Endothelial cell of umbilical vein (primary cell): ENCODE measurements around the gene DGKG. TPM values are rescaled to one million over a fixed set of nuclear protein-coding genes. Genes with fewer than 3 reads are reported as not detected.

Experiments
- BruUV-seq: library from RNA; stranded (reverse); fragments of 400-500 nt; replicated peaks from 2 replicates; lab custom pipeline; 2021; lab: Mats Ljungman, UMichigan
- CTCF ChIA-PET: fragments of 300-600, 350-600 bp; sonication (Branson Sonifier 250); formaldehyde crosslinking; loops from one replicate; lab custom pipeline; 2021; ENCODE audit warnings: antibody characterized with exemption, inconsistent platforms; lab: Charles Lee
- POLR2A ChIA-PET: fragments of 300-600, 350-600 bp; sonication (Branson Sonifier 250); formaldehyde crosslinking; loops from one replicate; lab custom pipeline; 2021; ENCODE audit warnings: antibody characterized with exemption, inconsistent platforms; lab: Charles Lee
- DNase-seq: peaks from one replicate; pipeline ENCODE4 v3.0.0-alpha.2; 2011; ENCODE audit warnings: low read depth, low spot score
- FAIRE-seq: peaks from 2 replicates; lab custom pipeline; 2011; peaks lifted over from hg19 to GRCh38; lab: Jason Lieb, UNC
- H2AFZ ChIP-seq: 2 replicates; pipeline ENCODE4 v1.6.0; 2012; ENCODE audit warnings: low read depth, low read length, control low read depth, inconsistent platforms
- H3K27ac ChIP-seq: 2 replicates; pipeline ENCODE4 v1.5.1; 2011; ENCODE audit warnings: low read depth, mild to moderate bottlenecking, control low read depth, low read length, moderate library complexity; ENCODE audit not compliant: insufficient read depth
- H3K27me3 ChIP-seq, 2 experiments: 2 replicates each; pipeline versions ENCODE4 v1.6.0 to v1.6.1; 2011; ENCODE audit warnings: low read length in 2 of 2, mixed read lengths in 1 of 2; ENCODE audit not compliant: control insufficient read depth in 2 of 2, insufficient read depth in 2 of 2
- H3K36me3 ChIP-seq, 2 experiments: 2 replicates in 1 of 2; 3 replicates in 1 of 2; pipeline ENCODE4 v1.5.1; 2011; ENCODE audit warnings: low read length in 2 of 2, mild to moderate bottlenecking in 1 of 2, moderate library complexity in 1 of 2; ENCODE audit not compliant: control insufficient read depth in 2 of 2, insufficient read depth in 2 of 2; ENCODE audit errors: extremely low read depth in 1 of 2
- H3K4me1 ChIP-seq: 3 replicates; pipeline ENCODE4 v1.5.1; 2011; ENCODE audit warnings: mild to moderate bottlenecking, low read length; ENCODE audit not compliant: control insufficient read depth, insufficient read depth; ENCODE audit errors: extremely low read depth
- H3K4me2 ChIP-seq: 2 replicates; pipeline ENCODE4 v1.6.1; 2011; ENCODE audit warnings: low read length, control low read depth, mixed read lengths; ENCODE audit not compliant: insufficient read depth
- H3K4me3 ChIP-seq, 3 experiments: fragments of 200-600 bp in 1 of 3; sonication (generic), shearing (Covaris generic) in 1 of 3; replicated peaks in 1 of 3; 2 replicates each; pipeline ENCODE4 v1.5.1; 2011 to 2016; ENCODE audit warnings: control low read depth in 3 of 3, low read length in 3 of 3, mild to moderate bottlenecking in 2 of 3, inconsistent platforms in 1 of 3, low read depth in 1 of 3, moderate library complexity in 1 of 3; ENCODE audit not compliant: insufficient read depth in 1 of 3
- H3K79me2 ChIP-seq: 2 replicates; pipeline ENCODE4 v1.6.0; 2012; ENCODE audit warnings: low read length, inconsistent platforms; ENCODE audit not compliant: control insufficient read depth, insufficient read depth
- H3K9ac ChIP-seq: replicated peaks from 2 replicates; pipeline ENCODE3; 2011; ENCODE audit warnings: low read length, control low read depth; ENCODE audit not compliant: insufficient read depth; ENCODE audit errors: extremely low read depth
- H3K9me1 ChIP-seq: replicated peaks from 3 replicates; pipeline ENCODE4 v1.6.0; 2011; ENCODE audit warnings: mild to moderate bottlenecking, low read length; ENCODE audit not compliant: control insufficient read depth, insufficient read depth; ENCODE audit errors: extremely low read depth
- H3K9me3 ChIP-seq: replicated peaks from 2 replicates; pipeline ENCODE4 v1.5.1; 2012; ENCODE audit warnings: low read length, inconsistent platforms; ENCODE audit not compliant: control insufficient read depth, insufficient read depth
- H4K20me1 ChIP-seq: replicated peaks from 2 replicates; pipeline ENCODE3; 2011; ENCODE audit warnings: mild to moderate bottlenecking, low read length; ENCODE audit not compliant: control insufficient read depth, insufficient read depth; ENCODE audit errors: extremely low read depth
- EZH2 ChIP-seq: IDR thresholded peaks from 2 replicates; pipeline ENCODE4 v1.6.1; 2012; ENCODE audit warnings: borderline replicate concordance, low read depth, mild to moderate bottlenecking, moderate library complexity, low read length, inconsistent platforms; ENCODE audit not compliant: severe bottlenecking
- MAX ChIP-seq: IDR thresholded peaks from 2 replicates; pipeline ENCODE4 v1.6.1; 2011; ENCODE audit not compliant: insufficient read depth, insufficient read length
- MYC ChIP-seq: IDR thresholded peaks from one replicate; pipeline ENCODE4 v1.6.1; 2011; ENCODE audit warnings: mild to moderate bottlenecking, low read depth, low read length
- POLR2A ChIP-seq: IDR thresholded peaks from 2 replicates; pipeline ENCODE4 v1.6.1; 2012; ENCODE audit warnings: low read depth, mild to moderate bottlenecking, control low read depth, low read length
- POLR2AphosphoS5 ChIP-seq: IDR thresholded peaks from 2 replicates; pipeline ENCODE4 v1.6.1; 2012; ENCODE audit warnings: low read depth, mild to moderate bottlenecking, control low read depth, low read length, moderate library complexity; ENCODE audit not compliant: insufficient read depth
- dilution Hi-C: fragments of 300-500 bp; cut with MboI; formaldehyde crosslinking; loops from one replicate; pipeline ENCODE4 v1.15.0; 2019; ENCODE audit warnings: low sequenced_read_pairs; ENCODE audit not compliant: extremely low pct_ligation_motif_present
- intact Hi-C: fragments of 100-400 bp; cut with micrococcal nuclease; formaldehyde crosslinking; loops from one replicate; pipeline ENCODE4 v1.10.0; 2022
- polyA plus RNA-seq, 4 experiments: library from polyadenylated mRNA; depleted of rRNA in 3 of 4; stranded (reverse) in 3 of 4; unstranded in 1 of 4; fragments of >200 nt; gene quantifications; 2 replicates each; pipeline versions ENCODE4 v1.2.1 to v1.2.3, GENCODE V29; 2011 to 2012; ENCODE audit warnings: missing spikeins in 1 of 4
- total RNA-seq: library from RNA; stranded (reverse); gene quantifications from 2 replicates; pipeline ENCODE4 v1.2.3, GENCODE V29; 2021
- TF ChIP-seq, protein P1 (sequence below), 2 donors: IDR thresholded peaks; 1 replicate in 1 of 2; 2 replicates in 1 of 2; pipeline ENCODE4 v1.5.1; 2011; ENCODE audit warnings: low read length in 2 of 2, mild to moderate bottlenecking in 2 of 2, moderate library complexity in 2 of 2, control low read depth in 1 of 2, inconsistent platforms in 1 of 2, low read depth in 1 of 2; ENCODE audit not compliant: insufficient read depth in 1 of 2; ENCODE audit errors: extremely low read depth in 1 of 2

DGKG gene
- total and polyA plus RNA-seq, 2 donors (not counting 3 experiments of a cell fraction or from before 2014, with no cell fraction given): not detected

GRCh38 chr3:186107215-186108105 lies 254.6 kb downstream of the DGKG start:
- Histone ChIP-seq H3K27ac (peak overlapping the region; percentile 40), H3K4me3 (peak overlapping the region; percentile 58 to 95 (median 67)), H3K4me2 (peak overlapping the region; percentile 70), H3K9me1 (no peaks in the 10 kb centered on the region), H3K36me3 (no peaks in the 10 kb centered on the region), H3K9me3 (no peaks in the 10 kb centered on the region), H2AFZ (peak overlapping the region; percentile 80), H3K4me1 (peaks cover 18% of the 10 kb centered on the region), H3K79me2 (peaks cover 29% of the 10 kb centered on the region), H3K9ac (peak overlapping the region; percentile 78), H4K20me1 (no peaks in the 10 kb centered on the region), H3K27me3 (peaks cover 3 to 6% of the 10 kb centered on the region in 2 experiments)
- FAIRE-seq: peak; percentile 48
- ChIA-PET POLR2A (interaction anchor here (1.2 to 2.1 kb wide), 3 partner anchors 9 to 463 kb away, joined by 4 to 15 read pairs (median 9); partner anchors contain the start of genes DNAJB11 and TRA2B), CTCF (interaction anchor here (0.6 to 3.4 kb wide), 7 partner anchors 8 to 463 kb away, joined by 3 to 13 read pairs (median 3); partner anchors contain the start of gene DNAJB11)
- intact Hi-C loops (loop anchor here (2.0 to 10.0 kb wide), 9 partner anchors 63 to 1030 kb away; partner anchors contain the start of genes CRYGS, EIF4A2, RPL39L and SENP2), dilution Hi-C loops (no loop called here)
- DNase-seq: peak; percentile 74
- TF ChIP-seq EZH2: no peak
- TF ChIP-seq POLR2A: peak; percentile 51
- TF ChIP-seq, protein P1, sequence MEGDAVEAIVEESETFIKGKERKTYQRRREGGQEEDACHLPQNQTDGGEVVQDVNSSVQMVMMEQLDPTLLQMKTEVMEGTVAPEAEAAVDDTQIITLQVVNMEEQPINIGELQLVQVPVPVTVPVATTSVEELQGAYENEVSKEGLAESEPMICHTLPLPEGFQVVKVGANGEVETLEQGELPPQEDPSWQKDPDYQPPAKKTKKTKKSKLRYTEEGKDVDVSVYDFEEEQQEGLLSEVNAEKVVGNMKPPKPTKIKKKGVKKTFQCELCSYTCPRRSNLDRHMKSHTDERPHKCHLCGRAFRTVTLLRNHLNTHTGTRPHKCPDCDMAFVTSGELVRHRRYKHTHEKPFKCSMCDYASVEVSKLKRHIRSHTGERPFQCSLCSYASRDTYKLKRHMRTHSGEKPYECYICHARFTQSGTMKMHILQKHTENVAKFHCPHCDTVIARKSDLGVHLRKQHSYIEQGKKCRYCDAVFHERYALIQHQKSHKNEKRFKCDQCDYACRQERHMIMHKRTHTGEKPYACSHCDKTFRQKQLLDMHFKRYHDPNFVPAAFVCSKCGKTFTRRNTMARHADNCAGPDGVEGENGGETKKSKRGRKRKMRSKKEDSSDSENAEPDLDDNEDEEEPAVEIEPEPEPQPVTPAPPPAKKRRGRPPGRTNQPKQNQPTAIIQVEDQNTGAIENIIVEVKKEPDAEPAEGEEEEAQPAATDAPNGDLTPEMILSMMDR (IDR thresholded peaks at IDR 0.05; ENCODE audit: extremely low read depth in 1 of 2, insufficient read depth in 1 of 2, low read depth in 1 of 2, low read length in 2 of 2): no peak
- no peak for TF ChIP-seq MAX
- TF ChIP-seq MYC: no peak
- peak; percentile 28 for TF ChIP-seq POLR2AphosphoS5
- BruUV-seq: no TSS peak
